ENCODE data around the gene KCNQ1OT1.
"Not testable (repeated sequence)": the region's sequence is repeated elsewhere in the genome, so short reads cannot be mapped to it uniquely, and the experiment has no call there.

- not testable (repeated sequence) for TF ChIP-seq RELA (CRISPR knock-in tag; IDR thresholded peaks at IDR 0.05; ENCODE audit: borderline replicate concordance); CTCF (IDR thresholded peaks at IDR 0.05); ELF4 (CRISPR knock-in tag; IDR thresholded peaks at IDR 0.05; ENCODE audit: low read depth); FOXK1 (CRISPR knock-in tag; IDR thresholded peaks at IDR 0.05); SP1 (CRISPR knock-in tag; conservative IDR thresholded peaks at IDR 0.05)
These were observed 60.0 kb downstream of the KCNQ1OT1 start for GRCh38 chr11:2639763-2640162.
